ENCODE data around the gene SYT6.

SYT6 gene

DNA sequence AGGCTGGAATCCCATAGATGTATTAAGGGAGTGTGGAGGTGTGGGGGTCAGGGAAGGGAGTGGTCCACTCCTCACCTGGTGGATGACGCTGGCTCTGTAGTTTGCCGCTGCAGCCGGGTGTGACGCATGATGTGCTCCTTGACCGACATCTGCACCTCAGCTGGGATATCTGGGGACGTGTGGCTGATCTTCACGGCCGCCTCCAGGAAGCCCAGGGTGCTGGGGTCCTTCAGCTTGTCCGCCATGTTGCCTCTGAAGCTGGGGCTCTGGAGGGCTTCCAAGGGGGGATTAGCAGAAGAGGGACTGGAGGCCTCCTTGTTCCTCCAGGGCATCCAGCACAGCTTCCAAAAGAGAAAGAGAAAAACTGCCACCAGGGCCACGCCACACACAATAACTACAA is 14.1 kb downstream of the SYT6 start:
- Mint-ChIP-seq H3K4me1 (ENCODE audit: low read depth) (no peaks in the 10 kb centered on the region), H3K9me3 (no peaks in the 10 kb centered on the region)

GRCh38 chr1:114137497-114137896 is 16.2 kb downstream of the SYT6 start:
- no peak for DNase-seq
- H3K4me3 Mint-ChIP-seq, result no peak overlapping the region
- no peaks in the 10 kb centered on the region for H3K36me3 Mint-ChIP-seq (ENCODE audit: low read depth)
- peaks cover 4% of the 10 kb centered on the region for H3K27me3 Mint-ChIP-seq
- H3K9me3 Mint-ChIP-seq, result no peaks in the 10 kb centered on the region
- H3K27ac Mint-ChIP-seq, result no peak overlapping the region
- H3K4me1 Mint-ChIP-seq (ENCODE audit: low read depth), result no peaks in the 10 kb centered on the region

More for the DNA sequence above, 14.1 kb downstream of the SYT6 start:
- no peak overlapping the region for H3K4me3 Mint-ChIP-seq
- DNase-seq, result no peak
- peaks cover 8% of the 10 kb centered on the region for H3K27me3 Mint-ChIP-seq
- no peak overlapping the region for H3K27ac Mint-ChIP-seq
- no peaks in the 10 kb centered on the region for H3K36me3 Mint-ChIP-seq (ENCODE audit: low read depth)

DNA sequence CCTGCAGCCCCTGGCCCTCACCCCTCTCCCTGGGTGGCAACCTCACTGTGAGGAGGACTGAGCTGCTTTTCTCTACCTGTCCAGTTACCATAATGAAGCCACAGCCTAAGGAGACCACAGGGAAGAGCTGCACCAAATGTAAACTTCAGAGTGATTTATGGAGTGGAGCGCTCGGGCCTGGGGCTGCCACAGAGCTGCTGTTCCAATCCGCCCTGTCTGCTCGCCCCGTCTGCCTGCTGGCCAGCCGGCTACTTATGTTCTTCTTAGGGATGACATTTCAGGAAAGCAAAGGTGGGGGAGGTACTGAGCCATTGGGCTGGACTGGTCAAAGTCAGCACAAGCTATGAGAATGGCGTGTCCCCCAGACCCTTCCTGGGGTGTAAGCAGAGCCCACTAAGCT is 17.9 kb downstream of the SYT6 start:
- DNase-seq, result no peak
- no peak overlapping the region for H3K27ac Mint-ChIP-seq
- no peaks in the 10 kb centered on the region for H3K36me3 Mint-ChIP-seq (ENCODE audit: low read depth)
- no peak overlapping the region for H3K4me3 Mint-ChIP-seq
- H3K4me1 Mint-ChIP-seq (ENCODE audit: low read depth), result no peaks in the 10 kb centered on the region
- peaks cover 4% of the 10 kb centered on the region for H3K27me3 Mint-ChIP-seq
- no peaks in the 10 kb centered on the region for H3K9me3 Mint-ChIP-seq

GRCh38 chr1:114134518-114134917 is 19.2 kb downstream of the SYT6 start:
- peaks cover under 1% of the 10 kb centered on the region for H3K4me1 Mint-ChIP-seq (ENCODE audit: low read depth)
- no peaks in the 10 kb centered on the region for H3K36me3 Mint-ChIP-seq (ENCODE audit: low read depth)
- DNase-seq, result no peak
- H3K4me3 Mint-ChIP-seq, result no peak overlapping the region
- no peaks in the 10 kb centered on the region for H3K9me3 Mint-ChIP-seq
- peaks cover 4% of the 10 kb centered on the region for H3K27me3 Mint-ChIP-seq
- no peak overlapping the region for H3K27ac Mint-ChIP-seq

DNA sequence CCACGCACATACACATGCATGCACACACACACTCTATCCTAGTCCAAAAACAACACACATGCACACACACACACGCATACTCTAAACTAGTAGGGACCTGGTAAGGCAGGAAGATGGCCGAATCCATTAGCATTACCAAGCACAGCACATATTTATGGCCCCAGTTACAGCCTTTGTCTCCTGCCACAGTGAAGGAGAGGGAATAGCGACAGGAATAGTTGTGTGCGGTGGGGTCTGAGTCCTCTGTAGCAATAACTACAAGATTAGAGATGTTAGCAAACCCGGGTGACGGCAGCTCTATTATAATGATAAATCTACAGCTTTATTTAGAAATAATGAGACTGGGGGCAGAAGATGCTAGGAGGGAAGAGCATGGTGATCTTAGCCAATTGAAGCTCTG is 20.5 kb downstream of the SYT6 start:
- H3K4me1 Mint-ChIP-seq (ENCODE audit: low read depth), result peaks cover 7% of the 10 kb centered on the region

GRCh38 chr1:114131526-114132220 is 22.0 kb downstream of the SYT6 start:
- Mint-ChIP-seq H3K27me3 (peaks cover 2% of the 10 kb centered on the region), H3K36me3 (ENCODE audit: low read depth) (no peaks in the 10 kb centered on the region), H3K4me3 (no peak overlapping the region), H3K27ac (no peak overlapping the region), H3K9me3 (no peaks in the 10 kb centered on the region), H3K4me1 (ENCODE audit: low read depth) (peaks cover 7% of the 10 kb centered on the region)
- no peak for DNase-seq

More for the DNA sequence above, 20.5 kb downstream of the SYT6 start:
- Mint-ChIP-seq H3K9me3 (no peaks in the 10 kb centered on the region), H3K27ac (no peak overlapping the region), H3K36me3 (ENCODE audit: low read depth) (no peaks in the 10 kb centered on the region), H3K27me3 (peaks cover 4% of the 10 kb centered on the region), H3K4me3 (no peak overlapping the region)
- DNase-seq, result no peak

DNA sequence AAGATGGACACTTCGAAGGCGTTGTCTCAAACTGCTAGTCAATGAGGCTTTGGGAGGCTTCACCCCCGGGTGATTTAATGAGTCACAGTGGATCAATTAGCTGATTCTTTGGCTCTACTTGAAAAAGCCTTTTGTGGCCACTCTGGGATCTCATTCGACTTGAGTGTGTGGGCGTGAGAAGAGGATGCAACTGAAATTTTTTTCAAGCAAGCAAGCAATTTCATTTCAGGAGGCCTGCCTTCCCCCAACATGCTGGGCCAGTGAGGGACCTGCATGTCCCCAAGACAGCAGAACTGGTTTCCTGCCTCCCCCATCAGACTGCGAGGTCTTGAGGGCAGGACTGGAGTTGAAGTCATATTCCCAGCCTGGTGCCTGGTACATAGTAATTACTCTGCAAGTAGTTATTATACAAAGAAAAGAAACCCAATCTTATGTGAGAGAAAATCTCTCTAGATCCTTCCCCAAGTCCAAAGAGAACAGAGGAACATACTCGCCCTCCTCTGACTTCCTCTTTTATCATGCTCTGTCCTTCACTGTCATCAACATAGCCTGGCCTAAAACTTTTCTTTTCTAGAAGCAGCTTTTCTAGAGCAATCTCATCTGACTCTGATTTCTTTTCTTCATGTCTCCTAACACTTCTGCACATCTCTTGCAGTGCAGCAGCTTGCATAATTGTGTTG is 22.7 kb downstream of the SYT6 start:
- DNase-seq, result no peak
- Mint-ChIP-seq H3K4me1 (ENCODE audit: low read depth) (peaks cover 7% of the 10 kb centered on the region), H3K36me3 (ENCODE audit: low read depth) (no peaks in the 10 kb centered on the region), H3K27me3 (no peaks in the 10 kb centered on the region), H3K27ac (no peak overlapping the region), H3K9me3 (no peaks in the 10 kb centered on the region), H3K4me3 (no peak overlapping the region)

DNA sequence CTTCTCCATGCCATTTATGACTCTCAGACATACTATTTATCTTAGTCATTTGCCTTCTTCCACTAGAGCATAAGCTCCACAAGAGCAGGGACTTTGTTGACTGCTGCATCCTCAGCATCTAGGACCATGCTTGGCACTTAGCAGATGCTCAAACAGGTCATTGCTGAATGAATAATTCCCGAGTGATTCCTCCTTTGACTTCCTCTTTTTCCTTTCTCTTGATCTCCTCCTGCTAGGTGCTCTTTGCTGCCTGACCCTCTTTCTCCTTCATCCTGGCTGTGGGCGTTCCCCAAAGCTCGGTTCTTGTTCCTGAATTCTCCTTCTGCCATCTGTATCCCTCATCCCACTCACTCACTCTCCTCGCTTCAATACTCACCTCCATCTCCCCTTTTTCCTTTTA is 23.5 kb downstream of the SYT6 start:
- no peak for DNase-seq
- Mint-ChIP-seq H3K36me3 (ENCODE audit: low read depth) (no peaks in the 10 kb centered on the region), H3K27me3 (no peaks in the 10 kb centered on the region), H3K27ac (no peak overlapping the region), H3K4me3 (no peak overlapping the region), H3K9me3 (no peaks in the 10 kb centered on the region), H3K4me1 (ENCODE audit: low read depth) (peaks cover 7% of the 10 kb centered on the region)

- no peak for DNase-seq
- peaks cover 7% of the 10 kb centered on the region for H3K4me1 Mint-ChIP-seq (ENCODE audit: low read depth)
- H3K27ac Mint-ChIP-seq, result no peak overlapping the region
- no peak overlapping the region for H3K4me3 Mint-ChIP-seq
- H3K27me3 Mint-ChIP-seq, result no peaks in the 10 kb centered on the region
- H3K9me3 Mint-ChIP-seq, result no peaks in the 10 kb centered on the region
- no peaks in the 10 kb centered on the region for H3K36me3 Mint-ChIP-seq (ENCODE audit: low read depth)
Observed at GRCh38 chr1:114128293-114128692, 25.4 kb downstream of the SYT6 start.

GRCh38 chr1:114126261-114127095 is 27.2 kb downstream of the SYT6 start:
- no peaks in the 10 kb centered on the region for H3K9me3 Mint-ChIP-seq
- H3K4me3 Mint-ChIP-seq, result no peak overlapping the region
- H3K27ac Mint-ChIP-seq, result no peak overlapping the region
- peaks cover 7% of the 10 kb centered on the region for H3K4me1 Mint-ChIP-seq (ENCODE audit: low read depth)
- no peak for DNase-seq
- H3K36me3 Mint-ChIP-seq (ENCODE audit: low read depth), result no peaks in the 10 kb centered on the region
- no peaks in the 10 kb centered on the region for H3K27me3 Mint-ChIP-seq

GRCh38 chr1:114124644-114125043 is 29.0 kb downstream of the SYT6 start:
- Mint-ChIP-seq H3K9me3 (no peaks in the 10 kb centered on the region), H3K27ac (no peak overlapping the region), H3K27me3 (no peaks in the 10 kb centered on the region), H3K36me3 (ENCODE audit: low read depth) (no peaks in the 10 kb centered on the region), H3K4me1 (ENCODE audit: low read depth) (peaks cover 7% of the 10 kb centered on the region), H3K4me3 (no peak overlapping the region)
- no peak for DNase-seq

DNA sequence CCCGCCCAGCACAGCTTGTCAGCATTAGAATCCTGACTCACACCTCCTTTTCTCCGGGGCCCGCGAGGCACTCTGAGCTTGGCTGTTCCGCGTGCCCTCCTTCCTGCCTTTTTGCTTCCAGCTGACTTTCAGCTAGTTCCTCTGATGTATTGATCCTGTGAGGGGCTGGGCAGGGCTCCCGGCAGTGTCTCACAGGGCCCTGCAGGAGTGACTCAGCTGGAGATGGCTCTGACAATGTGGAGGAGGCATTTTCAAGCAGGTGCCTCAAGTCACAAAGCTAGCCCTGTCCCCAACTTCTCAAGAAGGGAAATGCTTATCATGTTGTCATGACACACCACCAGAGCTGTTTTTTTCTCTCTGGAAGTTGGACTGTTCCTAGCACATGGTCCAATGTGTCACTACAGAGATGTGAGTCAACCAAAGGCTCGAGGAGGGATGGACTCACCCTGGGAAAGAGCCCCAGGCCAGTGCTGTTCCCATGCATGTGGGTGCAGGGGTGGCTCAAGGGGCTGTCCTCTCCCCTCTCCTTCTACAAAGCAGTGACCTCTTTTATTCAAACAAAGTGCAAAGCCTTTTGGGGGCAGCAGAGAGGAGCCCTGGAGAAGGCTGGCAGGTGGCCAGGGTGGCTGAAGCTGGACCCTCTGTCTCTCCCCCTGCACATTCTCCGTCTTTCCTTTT is 30.6 kb downstream of the SYT6 start:
- H3K27ac Mint-ChIP-seq, result no peak overlapping the region
- no peak for DNase-seq
- no peaks in the 10 kb centered on the region for H3K9me3 Mint-ChIP-seq
- H3K4me3 Mint-ChIP-seq, result no peak overlapping the region
- H3K4me1 Mint-ChIP-seq (ENCODE audit: low read depth), result no peaks in the 10 kb centered on the region
- H3K36me3 Mint-ChIP-seq (ENCODE audit: low read depth), result no peaks in the 10 kb centered on the region
- no peaks in the 10 kb centered on the region for H3K27me3 Mint-ChIP-seq

DNA sequence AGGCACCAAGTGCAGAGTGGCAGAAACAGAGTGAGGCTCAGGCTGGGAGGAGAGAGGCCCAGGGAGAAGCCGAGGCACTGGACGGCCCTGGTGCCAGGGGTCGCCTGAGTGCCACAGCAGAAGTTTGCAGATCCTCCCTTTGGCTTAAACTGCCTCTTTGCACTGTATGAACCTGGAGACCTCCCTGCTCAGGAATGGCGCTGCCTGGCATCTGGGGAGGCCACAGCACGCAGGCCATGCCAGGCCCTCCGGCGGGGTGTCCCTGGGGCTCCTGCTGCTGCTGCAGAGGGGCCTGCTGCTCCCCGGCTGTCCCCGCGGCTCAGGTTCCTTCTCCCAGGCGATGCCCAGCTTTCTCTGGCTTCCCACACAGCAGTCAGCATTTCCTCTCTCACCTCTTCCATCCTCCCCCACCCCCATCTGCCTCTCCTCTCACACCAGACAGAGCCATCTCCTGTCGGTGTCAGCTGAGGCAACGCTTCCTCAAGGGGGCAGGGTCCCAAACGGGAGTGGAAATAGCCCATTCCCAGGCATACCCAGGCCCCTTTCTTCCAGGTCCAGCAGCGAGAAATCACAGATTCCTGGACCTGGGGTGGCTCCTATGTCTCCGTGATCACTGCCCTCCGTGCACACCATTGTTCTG is 35.2 kb downstream of the SYT6 start:
- no peak for DNase-seq
- Mint-ChIP-seq H3K4me3 (no peak overlapping the region), H3K9me3 (no peaks in the 10 kb centered on the region), H3K36me3 (ENCODE audit: low read depth) (no peaks in the 10 kb centered on the region), H3K4me1 (ENCODE audit: low read depth) (peaks cover 6% of the 10 kb centered on the region), H3K27ac (no peak overlapping the region), H3K27me3 (no peaks in the 10 kb centered on the region)

DNA sequence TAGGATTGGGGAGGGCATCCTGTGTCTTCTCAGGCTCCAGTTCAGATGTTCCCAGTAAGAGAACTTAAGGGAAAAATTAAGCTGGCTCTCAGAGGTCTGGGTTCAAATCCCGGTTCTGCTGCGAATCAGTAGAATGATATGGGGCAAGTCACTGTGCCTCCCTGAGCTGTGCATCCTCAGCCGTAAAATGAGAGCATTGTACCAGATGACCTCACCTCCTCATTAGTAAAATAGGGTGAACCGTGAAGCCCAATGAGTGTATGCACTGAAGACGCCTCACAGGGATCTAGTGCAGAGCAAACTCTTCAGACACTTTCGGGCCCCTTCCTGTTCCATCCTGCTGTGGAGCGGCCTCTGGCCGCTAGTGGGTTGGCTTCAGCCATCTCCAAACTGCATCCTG is 36.0 kb downstream of the SYT6 start:
- no peak overlapping the region for H3K27ac Mint-ChIP-seq
- peaks cover 12% of the 10 kb centered on the region for H3K4me1 Mint-ChIP-seq (ENCODE audit: low read depth)
- DNase-seq, result no peak
- no peaks in the 10 kb centered on the region for H3K27me3 Mint-ChIP-seq
- no peaks in the 10 kb centered on the region for H3K9me3 Mint-ChIP-seq
- no peak overlapping the region for H3K4me3 Mint-ChIP-seq
- H3K36me3 Mint-ChIP-seq (ENCODE audit: low read depth), result no peaks in the 10 kb centered on the region
